Measurements from ENCODE around the gene ZNF611.

- no peak for TF ChIP-seq BACH1 (tag; IDR thresholded peaks at IDR 0.05)
- TF ChIP-seq CTCF (IDR thresholded peaks at IDR 0.05 in 2 of 3, conservative IDR thresholded peaks at IDR 0.05 in 1 of 3; ENCODE audit: insufficient read depth in 2 of 3, low read depth in 1 of 3, low read length in 3 of 3): no peak
These were observed 66.9 kb downstream of the ZNF611 start for GRCh38 chr19:52667972-52668371.

Data from K562 (cell line).